Measurements from ENCODE around the gene GPR3. TPM values are rescaled to one million over a fixed set of nuclear protein-coding genes. Genes with fewer than 3 reads are reported as not detected.

GPR3 gene
- total and polyA plus RNA-seq, 2 of the 8 experiments (the other 6 are each of a cell fraction or from before 2014, with no cell fraction given), result 9.9 to 26.5 TPM

- no peak overlapping the region for H2AFZ ChIP-seq (ENCODE audit: low read length)
- H2BK20ac ChIP-seq (ENCODE audit: low read length), result no peak overlapping the region
- H3K56ac ChIP-seq (replicated peaks; ENCODE audit: insufficient read length, low read depth, low read length), result no peak overlapping the region
- peak overlapping the region; percentile 63; the same call in 1 of the 2 replicates for H2BK15ac ChIP-seq (ENCODE audit: low read length)
- H3K4me1 ChIP-seq (replicated peaks in 1 of 4; ENCODE audit: control insufficient read depth in 3 of 4, insufficient read depth in 4 of 4, low read length in 3 of 4), result peaks cover 0 to 14% (median 5%) of the 10 kb centered on the region in 4 experiments; a peak in 6 of 7 replicates
- peaks cover 8 to 33% (median 26%) of the 10 kb centered on the region in 4 experiments for H3K27me3 ChIP-seq (replicated peaks in 1 of 4; ENCODE audit: control insufficient read depth in 3 of 4, extremely low read depth in 1 of 4, insufficient read depth in 3 of 4, low read length in 3 of 4)
- H3K9me3 ChIP-seq (ENCODE audit: insufficient read depth in 2 of 2, low read depth in 1 of 2, low read length in 1 of 2), result no peaks in the 10 kb centered on the region
- H3K36me3 ChIP-seq (ENCODE audit: control insufficient read depth in 2 of 4, insufficient read depth in 4 of 4, low read length in 3 of 4), result no peaks in the 10 kb centered on the region
- no peak overlapping the region for H3K14ac ChIP-seq (ENCODE audit: insufficient read length)
- no peak overlapping the region for H3K23ac ChIP-seq (ENCODE audit: insufficient read length)
- H3K4ac ChIP-seq (replicated peaks; ENCODE audit: insufficient read length, low read depth, low read length), result no peak overlapping the region
- no peak overlapping the region for H2AK5ac ChIP-seq (ENCODE audit: low read depth, low read length)
- H3K27ac ChIP-seq (ENCODE audit: low read depth, low read length), result no peak overlapping the region
- no peak overlapping the region for H2BK12ac ChIP-seq (ENCODE audit: low read depth, low read length)
- H3K18ac ChIP-seq (ENCODE audit: extremely low read depth, low read length), result no peak overlapping the region
- DNase-seq (ENCODE audit: low read depth in 1 of 2, low spot score in 2 of 2) (no peak), FAIRE-seq (no peak)
- H4K5ac ChIP-seq (ENCODE audit: insufficient read length, low read depth, low read length), result no peak overlapping the region
- 89% methylated on average over 5 of the region's 5 CpGs; no CpG with 5 or more reads in 1 of the 2 experiments for WGBS, 2 experiments (ENCODE audit: extremely low coverage in 1 of 2, insufficient coverage in 1 of 2, insufficient read length in 1 of 2, insufficient replicate concordance in 2 of 2, low coverage in 1 of 2, low lambda C conversion rate in 2 of 2, missing lambda C conversion rate in 1 of 2)
- ChIA-PET POLR2A (ENCODE audit: partially characterized antibody) (interaction anchor here (0.7 to 10.9 kb wide), 5 partner anchors 6 to 53 kb away, joined by 3 to 101 read pairs (median 4); partner anchors contain the start of gene MAP3K6), CTCF (ENCODE audit: partially characterized antibody) (interaction anchor here (1.6 to 28.8 kb wide), 12 partner anchors 10 to 307 kb away, joined by 3 to 625 read pairs (median 41); partner anchors contain the start of genes CD164L2, FCN3, GPR3 and MAP3K6)
- H3K79me2 ChIP-seq (ENCODE audit: control insufficient read depth in 1 of 2, insufficient read depth in 2 of 2, low read length in 2 of 2), result no peaks in the 10 kb centered on the region
- H4K20me1 ChIP-seq (replicated peaks in 1 of 2; ENCODE audit: control insufficient read depth in 1 of 2, insufficient read depth in 2 of 2, low read length in 2 of 2), result peaks cover 0 to 12% of the 10 kb centered on the region in 2 experiments
- H4K91ac ChIP-seq (replicated peaks; ENCODE audit: insufficient read length, low read length), result no peak overlapping the region
- no peak overlapping the region for H2BK5ac ChIP-seq (ENCODE audit: low read depth, low read length)
- H3K4me3 ChIP-seq (ENCODE audit: extremely low read depth in 1 of 4, insufficient read depth in 2 of 4, low read depth in 3 of 4, low read length in 4 of 4), result no peak overlapping the region
- H4K8ac ChIP-seq (ENCODE audit: extremely low read depth, insufficient read depth, low read length), result 0 out of 2 replicates have a peak overlapping the region, but pooled peaks have one; percentile 59
- no peak overlapping the region for H2BK120ac ChIP-seq (replicated peaks; ENCODE audit: low read depth, low read length)
- H3K9ac ChIP-seq (replicated peaks in 1 of 4; ENCODE audit: extremely low read depth in 1 of 4, low read depth in 3 of 4, low read length in 3 of 4), result no peak overlapping the region
- no peaks in the 10 kb centered on the region for H3K79me1 ChIP-seq (ENCODE audit: low read depth, low read length)
- H3K4me2 ChIP-seq (ENCODE audit: insufficient read depth in 1 of 2, low read depth in 2 of 2, low read length in 2 of 2), result no peak overlapping the region
- peaks cover 16% of the 10 kb centered on the region for H3K23me2 ChIP-seq (ENCODE audit: low read depth, low read length)
- no peak for TF ChIP-seq TAF7 (optimal IDR thresholded peaks at IDR 0.05; ENCODE audit: borderline replicate concordance, low read depth, low read length)
- no peak for TF ChIP-seq FOSL1 (IDR thresholded peaks at IDR 0.05; ENCODE audit: insufficient read depth, low read depth, low read length)
- no peak for TF ChIP-seq CEBPB (IDR thresholded peaks at IDR 0.05; ENCODE audit: low read depth, low read length)
- no peak for TF ChIP-seq POU5F1 (IDR thresholded peaks at IDR 0.05; ENCODE audit: low read depth, low read length)
- no peak for TF ChIP-seq POLR2AphosphoS5 (IDR thresholded peaks at IDR 0.05; ENCODE audit: low read depth, low read length)
- no peak for TF ChIP-seq SIN3A (conservative IDR thresholded peaks at IDR 0.05 in 1 of 2, IDR thresholded peaks at IDR 0.05 in 1 of 2; ENCODE audit: low read depth in 1 of 2, low read length in 2 of 2)
- TF ChIP-seq NRF1 (IDR thresholded peaks at IDR 0.05; ENCODE audit: low read depth, low read length), result no peak
- no peak for TF ChIP-seq CHD1 (IDR thresholded peaks at IDR 0.05; ENCODE audit: low read depth, low read length)
- no peak for TF ChIP-seq POLR2A (IDR thresholded peaks at IDR 0.05; ENCODE audit: control extremely low read depth in 1 of 2, low read depth in 2 of 2, low read length in 2 of 2)
- TF ChIP-seq JUN (IDR thresholded peaks at IDR 0.05; ENCODE audit: low read depth, low read length), result no peak
- no peak for TF ChIP-seq NANOG (IDR thresholded peaks at IDR 0.05; ENCODE audit: insufficient read depth, low read depth, low read length, poor library complexity, severe bottlenecking)
- no peak for TF ChIP-seq KDM4A (IDR thresholded peaks at IDR 0.05; ENCODE audit: low read depth, low read length, severe bottlenecking)
- no peak for TF ChIP-seq RFX5 (IDR thresholded peaks at IDR 0.05; ENCODE audit: borderline replicate concordance, low read depth, low read length)
- no peak for TF ChIP-seq CBX5 (IDR thresholded peaks at IDR 0.05; ENCODE audit: low read depth, low read length)
- TF ChIP-seq SIRT6 (IDR thresholded peaks at IDR 0.05; ENCODE audit: low read length), result no peak
Observed at GRCh38 chr1:27355683-27356082, 36.7 kb upstream of the GPR3 start.

Data from H1 (cell line).